ENCODE measurements around the gene LYPD6B.

Gene LYPD6B

DNA sequence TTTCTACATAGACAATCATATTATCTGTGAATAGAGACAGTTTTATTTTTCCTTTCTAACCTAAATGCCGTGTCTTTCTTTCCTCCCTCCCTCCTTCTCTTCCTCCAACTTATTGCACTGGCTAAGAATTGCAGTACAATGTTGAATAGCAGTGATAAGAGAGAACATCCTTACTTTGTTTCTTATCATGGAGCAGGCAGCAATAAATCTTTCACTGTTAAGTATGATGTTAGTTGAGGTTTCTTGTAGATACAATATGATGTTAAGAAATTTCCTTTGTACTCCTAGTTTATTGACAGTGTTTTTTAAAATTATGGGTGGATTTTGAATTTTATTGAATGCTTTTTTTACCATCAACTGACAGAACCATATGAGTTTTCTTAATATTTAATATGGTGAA is 6.0 kb downstream of the LYPD6B start:
- Histone ChIP-seq H3K4me1 (ENCODE audit: control insufficient read depth in 1 of 2, insufficient read depth in 2 of 2, low read length in 2 of 2) (no peaks in the 10 kb centered on the region), H3K36me3 (ENCODE audit: control insufficient read depth in 1 of 2, insufficient read depth in 2 of 2, low read length in 2 of 2) (no peaks in the 10 kb centered on the region), H3K27me3 (ENCODE audit: low read depth, low read length) (no peaks in the 10 kb centered on the region), H3K4me3 (ENCODE audit: low read depth in 1 of 2, low read length in 2 of 2) (no peak overlapping the region), H3K9me3 (ENCODE audit: control insufficient read depth in 1 of 2, low read length in 2 of 2) (peaks cover 7 to 17% of the 10 kb centered on the region in 2 donors), H3K27ac (ENCODE audit: low read length) (no peak overlapping the region)

DNA sequence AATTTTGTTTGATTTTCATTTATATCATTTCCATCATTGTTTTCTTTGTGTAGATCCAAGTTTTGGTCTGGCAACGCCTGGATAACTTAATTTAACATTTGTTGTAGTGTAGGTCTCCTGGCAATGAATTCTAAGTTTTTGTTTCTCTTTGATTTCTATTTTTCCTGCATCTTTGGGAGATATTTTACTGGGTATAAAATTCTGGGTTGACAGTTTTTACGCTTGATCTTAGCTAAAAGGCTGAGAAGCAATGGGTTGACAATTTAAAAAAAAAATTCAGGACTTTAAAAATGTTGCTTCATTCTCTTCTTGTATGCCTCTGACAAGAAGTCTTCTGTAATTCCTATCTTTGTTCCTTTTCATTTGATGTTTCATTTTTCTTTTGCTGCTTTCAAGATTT is 8.6 kb downstream of the LYPD6B start:
- H3K27me3 ChIP-seq (ENCODE audit: low read depth, low read length) = no peaks in the 10 kb centered on the region
- no peak overlapping the region for H3K27ac ChIP-seq (ENCODE audit: low read length)
- no peaks in the 10 kb centered on the region for H3K36me3 ChIP-seq (ENCODE audit: control insufficient read depth in 1 of 2, insufficient read depth in 2 of 2, low read length in 2 of 2)
- peaks cover 7 to 17% of the 10 kb centered on the region in 2 donors for H3K9me3 ChIP-seq (ENCODE audit: control insufficient read depth in 1 of 2, low read length in 2 of 2)
- H3K4me3 ChIP-seq (ENCODE audit: low read depth in 1 of 2, low read length in 2 of 2) = no peak overlapping the region
- H3K4me1 ChIP-seq (ENCODE audit: control insufficient read depth in 1 of 2, insufficient read depth in 2 of 2, low read length in 2 of 2) = no peaks in the 10 kb centered on the region

DNA sequence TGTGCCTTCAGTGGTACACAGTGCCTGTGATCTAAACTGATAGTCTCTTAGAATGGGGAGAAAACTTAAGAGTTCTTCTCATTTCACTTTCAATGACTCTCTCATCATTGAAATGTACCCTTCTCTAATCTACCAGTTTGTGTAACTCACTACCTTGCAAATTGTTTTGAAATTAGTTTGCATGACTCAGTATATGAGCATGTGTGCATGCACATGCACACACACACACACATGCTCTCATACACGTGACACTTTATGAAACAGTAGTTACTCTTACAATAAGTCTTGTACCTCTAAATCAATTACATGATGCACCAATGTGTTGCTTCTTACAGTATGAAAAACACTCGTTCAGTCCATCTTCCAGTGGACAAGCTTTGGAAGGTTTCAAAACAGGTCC is 10.6 kb downstream of the LYPD6B start:
- Histone ChIP-seq H3K27ac (ENCODE audit: low read length) (no peak overlapping the region), H3K4me1 (ENCODE audit: control insufficient read depth in 1 of 2, insufficient read depth in 2 of 2, low read length in 2 of 2) (no peaks in the 10 kb centered on the region)

DNA sequence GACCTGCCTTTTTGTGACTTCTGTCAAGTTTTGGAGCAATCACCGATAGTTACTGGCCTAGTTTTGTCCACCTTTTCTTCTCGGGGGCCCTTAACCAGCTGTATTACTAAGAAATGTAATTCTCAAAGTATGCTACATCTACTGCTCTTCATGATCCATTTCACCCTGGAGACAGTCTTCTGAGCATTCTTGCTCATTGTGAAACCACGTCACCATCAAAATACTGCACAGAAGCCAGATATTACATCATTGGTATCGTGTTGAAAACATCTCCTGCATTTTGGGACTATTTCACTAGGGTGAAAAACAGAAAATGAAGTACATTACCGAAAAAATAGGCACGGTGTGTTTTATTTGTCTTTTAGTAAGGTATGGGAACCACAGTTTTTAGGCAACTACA is 11.7 kb downstream of the LYPD6B start:
- Histone ChIP-seq H3K27me3 (ENCODE audit: low read depth, low read length) (no peaks in the 10 kb centered on the region), H3K4me1 (ENCODE audit: control insufficient read depth in 1 of 2, insufficient read depth in 2 of 2, low read length in 2 of 2) (no peaks in the 10 kb centered on the region), H3K36me3 (ENCODE audit: control insufficient read depth in 1 of 2, insufficient read depth in 2 of 2, low read length in 2 of 2) (no peaks in the 10 kb centered on the region), H3K27ac (ENCODE audit: low read length) (no peak overlapping the region), H3K9me3 (ENCODE audit: control insufficient read depth in 1 of 2, low read length in 2 of 2) (peaks cover 7 to 17% of the 10 kb centered on the region in 2 donors), H3K4me3 (ENCODE audit: low read depth in 1 of 2, low read length in 2 of 2) (no peak overlapping the region)

More for the DNA sequence above, 10.6 kb downstream of the LYPD6B start:
- Histone ChIP-seq H3K36me3 (ENCODE audit: control insufficient read depth in 1 of 2, insufficient read depth in 2 of 2, low read length in 2 of 2) (no peaks in the 10 kb centered on the region), H3K4me3 (ENCODE audit: low read depth in 1 of 2, low read length in 2 of 2) (no peak overlapping the region), H3K27me3 (ENCODE audit: low read depth, low read length) (no peaks in the 10 kb centered on the region), H3K9me3 (ENCODE audit: control insufficient read depth in 1 of 2, low read length in 2 of 2) (peaks cover 7 to 17% of the 10 kb centered on the region in 2 donors)

DNA sequence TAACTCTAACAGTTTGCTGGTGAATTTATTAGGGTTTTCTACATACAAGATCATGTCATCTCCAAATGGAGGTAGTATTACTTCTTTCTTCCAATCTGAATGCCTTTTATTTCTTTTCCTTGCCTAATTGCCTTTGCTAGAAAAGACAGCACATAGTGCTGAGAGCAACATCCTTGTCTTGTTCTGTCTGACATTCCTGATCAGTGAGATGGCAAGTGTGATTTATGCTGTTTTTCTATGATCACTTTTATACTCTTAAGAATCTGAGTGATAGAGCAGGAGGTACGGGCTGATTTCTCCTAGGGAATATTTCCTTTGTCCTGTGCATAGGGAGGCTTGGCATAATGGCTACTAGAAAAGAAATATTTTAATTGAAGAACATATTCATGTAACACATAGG is 17.3 kb downstream of the LYPD6B start:
- Histone ChIP-seq H3K4me1 (ENCODE audit: control insufficient read depth in 1 of 2, insufficient read depth in 2 of 2, low read length in 2 of 2) (no peaks in the 10 kb centered on the region), H3K9me3 (ENCODE audit: control insufficient read depth in 1 of 2, low read length in 2 of 2) (no peaks in the 10 kb centered on the region), H3K27me3 (ENCODE audit: low read depth, low read length) (no peaks in the 10 kb centered on the region), H3K36me3 (ENCODE audit: control insufficient read depth in 1 of 2, insufficient read depth in 2 of 2, low read length in 2 of 2) (no peaks in the 10 kb centered on the region), H3K27ac (ENCODE audit: low read length) (no peak overlapping the region), H3K4me3 (ENCODE audit: low read depth in 1 of 2, low read length in 2 of 2) (no peak overlapping the region)

DNA sequence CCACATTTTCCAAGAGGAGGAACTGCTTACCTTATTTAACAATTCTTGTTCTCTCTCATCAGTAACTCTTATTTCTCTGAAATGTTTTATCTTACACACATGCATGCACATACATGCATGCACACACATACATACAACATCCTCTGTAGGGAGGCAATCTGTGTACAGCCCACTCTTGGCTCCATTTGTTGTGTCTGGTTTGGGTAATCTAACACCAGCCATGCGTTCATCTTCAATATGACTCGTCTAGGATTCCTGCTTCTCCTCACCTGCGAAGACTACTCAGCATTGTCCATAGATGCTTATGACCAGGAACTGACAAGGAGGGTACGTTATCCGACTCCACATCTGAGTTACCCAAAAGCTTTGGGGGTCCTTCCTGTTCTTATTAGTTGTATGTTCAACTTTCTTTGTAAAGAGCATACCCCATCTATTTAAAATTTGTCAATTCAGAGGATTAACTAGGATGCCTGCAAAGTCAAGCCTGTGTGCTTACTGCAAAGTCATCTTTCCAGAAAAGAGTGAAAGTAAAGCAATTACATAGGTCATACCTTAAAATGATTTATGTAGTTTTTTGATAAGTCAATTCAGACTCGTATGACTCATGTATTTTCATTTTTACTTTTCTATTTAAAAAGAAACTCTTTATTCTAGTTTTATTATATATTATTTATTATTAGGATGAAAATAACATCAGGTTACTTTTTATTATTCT is 18.2 kb downstream of the LYPD6B start:
- no peaks in the 10 kb centered on the region for H3K36me3 ChIP-seq (ENCODE audit: control insufficient read depth in 1 of 2, insufficient read depth in 2 of 2, low read length in 2 of 2)
- H3K27me3 ChIP-seq (ENCODE audit: low read depth, low read length) = no peaks in the 10 kb centered on the region
- no peak overlapping the region for H3K4me3 ChIP-seq (ENCODE audit: low read depth in 1 of 2, low read length in 2 of 2)
- H3K4me1 ChIP-seq (ENCODE audit: control insufficient read depth in 1 of 2, insufficient read depth in 2 of 2, low read length in 2 of 2) = no peaks in the 10 kb centered on the region
- H3K9me3 ChIP-seq (ENCODE audit: control insufficient read depth in 1 of 2, low read length in 2 of 2) = no peaks in the 10 kb centered on the region
- no peak overlapping the region for H3K27ac ChIP-seq (ENCODE audit: low read length)

DNA sequence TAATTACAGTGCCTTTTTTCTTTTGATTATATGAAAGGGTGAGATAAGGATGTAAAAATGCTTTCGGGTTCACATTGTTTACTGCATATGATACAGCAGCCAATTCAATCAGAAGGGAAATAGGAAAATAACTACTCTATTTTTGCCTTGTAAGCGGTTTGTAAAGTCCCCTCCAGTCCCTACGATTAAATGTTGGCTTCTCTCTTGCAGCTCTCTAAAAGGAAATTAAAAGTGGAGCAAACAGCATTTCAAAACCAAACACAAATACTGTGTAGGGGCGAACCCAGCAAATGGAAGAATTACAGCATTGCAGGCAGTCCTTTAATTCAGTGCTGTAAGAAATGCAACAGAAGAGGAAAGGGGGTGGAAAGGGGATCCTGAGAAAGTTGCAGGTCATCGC is 18.9 kb downstream of the LYPD6B start:
- Histone ChIP-seq H3K36me3 (ENCODE audit: control insufficient read depth in 1 of 2, insufficient read depth in 2 of 2, low read length in 2 of 2) (no peaks in the 10 kb centered on the region), H3K9me3 (ENCODE audit: control insufficient read depth in 1 of 2, low read length in 2 of 2) (no peaks in the 10 kb centered on the region), H3K27me3 (ENCODE audit: low read depth, low read length) (no peaks in the 10 kb centered on the region), H3K4me3 (ENCODE audit: low read depth in 1 of 2, low read length in 2 of 2) (no peak overlapping the region), H3K4me1 (ENCODE audit: control insufficient read depth in 1 of 2, insufficient read depth in 2 of 2, low read length in 2 of 2) (no peaks in the 10 kb centered on the region), H3K27ac (ENCODE audit: low read length) (no peak overlapping the region)

DNA sequence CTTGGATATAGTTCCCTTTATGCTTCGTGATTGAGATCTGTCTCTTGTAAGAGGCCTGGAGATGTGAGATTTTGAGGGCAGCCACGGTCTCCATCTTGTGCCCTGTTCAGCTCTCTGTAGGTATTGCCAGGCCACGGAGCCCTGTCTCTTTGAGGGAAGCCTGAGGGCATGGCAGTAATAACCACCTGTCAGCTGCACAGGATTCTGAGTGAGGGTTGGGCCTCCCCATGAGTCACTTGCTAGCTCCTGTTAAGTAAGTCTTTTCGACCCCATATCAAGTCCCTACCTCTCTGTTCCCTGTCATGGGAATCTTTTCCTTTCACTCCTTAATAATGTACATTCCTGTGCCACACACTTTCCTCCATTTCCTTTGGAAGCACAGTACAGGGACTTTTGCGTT is 20.4 kb downstream of the LYPD6B start:
- Histone ChIP-seq H3K27me3 (ENCODE audit: low read depth, low read length) (no peaks in the 10 kb centered on the region), H3K9me3 (ENCODE audit: control insufficient read depth in 1 of 2, low read length in 2 of 2) (no peaks in the 10 kb centered on the region), H3K4me3 (ENCODE audit: low read depth in 1 of 2, low read length in 2 of 2) (no peak overlapping the region), H3K4me1 (ENCODE audit: control insufficient read depth in 1 of 2, insufficient read depth in 2 of 2, low read length in 2 of 2) (no peaks in the 10 kb centered on the region), H3K36me3 (ENCODE audit: control insufficient read depth in 1 of 2, insufficient read depth in 2 of 2, low read length in 2 of 2) (no peaks in the 10 kb centered on the region), H3K27ac (ENCODE audit: low read length) (no peak overlapping the region)

DNA sequence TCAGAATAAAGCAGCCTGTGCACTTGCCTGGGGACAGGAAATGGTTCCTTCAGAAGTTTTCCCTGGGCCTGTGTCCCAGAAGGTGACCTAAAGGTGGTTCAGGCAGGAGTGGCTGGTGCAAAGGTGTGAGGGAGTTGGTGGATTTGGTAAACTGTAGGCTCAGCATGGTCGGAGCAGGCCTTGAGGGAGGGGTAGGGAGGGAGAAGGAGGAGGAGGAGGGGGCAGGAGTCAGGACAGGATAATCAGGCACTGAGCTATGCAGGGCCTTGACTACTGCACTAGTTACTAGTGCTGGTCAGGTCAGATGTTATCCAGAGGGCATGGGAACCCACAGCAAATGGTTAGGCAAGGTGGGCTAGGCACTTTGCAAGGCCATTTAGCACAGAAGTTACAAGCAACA is 21.3 kb downstream of the LYPD6B start:
- Histone ChIP-seq H3K27ac (ENCODE audit: low read length) (no peak overlapping the region), H3K4me3 (ENCODE audit: low read depth in 1 of 2, low read length in 2 of 2) (no peak overlapping the region), H3K9me3 (ENCODE audit: control insufficient read depth in 1 of 2, low read length in 2 of 2) (no peaks in the 10 kb centered on the region), H3K4me1 (ENCODE audit: control insufficient read depth in 1 of 2, insufficient read depth in 2 of 2, low read length in 2 of 2) (no peaks in the 10 kb centered on the region), H3K36me3 (ENCODE audit: control insufficient read depth in 1 of 2, insufficient read depth in 2 of 2, low read length in 2 of 2) (no peaks in the 10 kb centered on the region), H3K27me3 (ENCODE audit: low read depth, low read length) (no peaks in the 10 kb centered on the region)

DNA sequence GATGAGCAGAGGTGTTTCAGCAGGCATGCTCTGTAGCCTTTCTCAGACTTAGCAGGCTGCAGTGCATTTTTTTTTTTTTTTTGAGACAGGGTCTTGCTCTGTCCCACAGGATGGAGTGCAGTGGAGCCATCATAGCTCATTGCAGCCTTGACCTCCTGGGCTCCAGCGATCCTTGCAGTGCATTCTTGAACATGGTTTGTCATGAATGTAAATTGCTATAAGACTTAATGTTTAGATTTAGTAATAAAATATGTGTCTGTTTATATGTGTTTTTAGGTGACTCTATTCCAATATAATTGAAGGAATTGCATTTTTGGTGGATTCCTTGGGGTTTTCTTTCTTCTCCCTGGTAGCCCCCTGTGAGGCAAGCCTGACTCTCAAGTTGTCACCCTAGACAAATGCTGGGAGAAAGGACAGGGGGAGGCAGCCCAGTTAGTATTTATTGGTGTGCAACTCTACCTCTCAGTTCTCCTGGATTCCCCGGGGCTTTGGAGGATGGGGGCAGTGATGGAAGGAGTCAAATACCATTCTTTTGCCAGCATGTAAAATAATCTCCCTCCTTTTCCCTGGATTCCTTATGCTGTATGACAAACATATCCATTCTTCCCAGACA is 22.7 kb downstream of the LYPD6B start:
- Histone ChIP-seq H3K36me3 (ENCODE audit: control insufficient read depth in 1 of 2, insufficient read depth in 2 of 2, low read length in 2 of 2) (no peaks in the 10 kb centered on the region), H3K4me1 (ENCODE audit: control insufficient read depth in 1 of 2, insufficient read depth in 2 of 2, low read length in 2 of 2) (no peaks in the 10 kb centered on the region)

DNA sequence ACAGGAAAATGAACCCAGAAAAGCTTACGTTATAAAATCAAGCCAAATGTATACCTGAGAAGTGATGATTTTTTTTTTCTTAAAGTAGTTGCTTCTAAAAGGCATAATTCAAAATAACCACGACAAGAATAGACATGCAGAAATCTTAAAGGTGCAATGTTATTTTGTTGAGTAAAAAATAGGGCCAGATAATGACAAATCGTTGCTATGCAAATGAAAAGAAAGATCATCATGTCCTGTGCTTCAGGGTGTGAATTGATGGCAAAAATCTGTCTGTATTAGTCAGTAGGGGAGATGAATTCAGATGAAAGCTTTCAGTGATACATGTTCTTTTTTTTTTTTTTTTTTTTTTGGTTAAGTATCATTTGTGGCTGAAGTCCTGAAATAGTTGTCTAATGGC is 24.0 kb downstream of the LYPD6B start:
- H3K4me1 ChIP-seq (ENCODE audit: control insufficient read depth in 1 of 2, insufficient read depth in 2 of 2, low read length in 2 of 2) = no peaks in the 10 kb centered on the region
- H3K27ac ChIP-seq (ENCODE audit: low read length) = no peak overlapping the region
- no peaks in the 10 kb centered on the region for H3K36me3 ChIP-seq (ENCODE audit: control insufficient read depth in 1 of 2, insufficient read depth in 2 of 2, low read length in 2 of 2)
- no peaks in the 10 kb centered on the region for H3K9me3 ChIP-seq (ENCODE audit: control insufficient read depth in 1 of 2, low read length in 2 of 2)
- H3K4me3 ChIP-seq (ENCODE audit: low read depth in 1 of 2, low read length in 2 of 2) = no peak overlapping the region
- no peaks in the 10 kb centered on the region for H3K27me3 ChIP-seq (ENCODE audit: low read depth, low read length)

More for the DNA sequence above, 22.7 kb downstream of the LYPD6B start:
- Histone ChIP-seq H3K4me3 (ENCODE audit: low read depth in 1 of 2, low read length in 2 of 2) (no peak overlapping the region), H3K27me3 (ENCODE audit: low read depth, low read length) (no peaks in the 10 kb centered on the region), H3K27ac (ENCODE audit: low read length) (no peak overlapping the region), H3K9me3 (ENCODE audit: control insufficient read depth in 1 of 2, low read length in 2 of 2) (no peaks in the 10 kb centered on the region)

DNA sequence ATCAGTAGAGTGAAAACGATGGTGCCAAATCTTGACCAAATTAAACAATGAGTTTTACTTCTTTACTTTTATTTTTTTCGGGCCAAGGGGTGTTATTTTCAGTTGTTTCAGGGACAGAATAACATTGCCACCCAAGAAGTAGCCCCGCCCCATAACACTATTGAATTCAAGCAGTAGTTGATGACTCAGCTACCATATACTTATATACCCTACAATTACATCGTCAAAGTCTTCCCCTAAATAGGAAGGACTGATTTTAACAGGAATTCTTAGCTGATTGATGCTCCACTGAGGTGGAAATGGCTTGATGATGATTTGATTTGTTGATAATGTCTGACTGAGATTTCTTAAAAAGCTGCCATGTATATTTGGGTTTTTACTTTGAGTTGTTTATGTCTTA is 24.7 kb downstream of the LYPD6B start:
- H3K9me3 ChIP-seq (ENCODE audit: control insufficient read depth in 1 of 2, low read length in 2 of 2) = no peaks in the 10 kb centered on the region
- H3K4me1 ChIP-seq (ENCODE audit: control insufficient read depth in 1 of 2, insufficient read depth in 2 of 2, low read length in 2 of 2) = no peaks in the 10 kb centered on the region
- H3K36me3 ChIP-seq (ENCODE audit: control insufficient read depth in 1 of 2, insufficient read depth in 2 of 2, low read length in 2 of 2) = no peaks in the 10 kb centered on the region
- H3K4me3 ChIP-seq (ENCODE audit: low read depth in 1 of 2, low read length in 2 of 2) = no peak overlapping the region
- no peaks in the 10 kb centered on the region for H3K27me3 ChIP-seq (ENCODE audit: low read depth, low read length)
- H3K27ac ChIP-seq (ENCODE audit: low read length) = no peak overlapping the region
